Tibial artery (tissue), 4 donors: ENCODE data around the gene PSMB11.

Experiments
- DNase-seq, 2 donors: peaks; one replicate each; pipeline ENCODE4 v3.0.0-alpha.2; 2019
- H3K27ac ChIP-seq, 2 donors: fragments of 200-600 bp; sonication (generic) in 1 of 2; 1 replicate in 1 of 2; 2 replicates in 1 of 2; pipeline ENCODE4 v1.5.1; 2018 to 2019; ENCODE audit warnings: mild to moderate bottlenecking in 1 of 2
- H3K27me3 ChIP-seq, 2 donors: fragments of 200-600 bp; sonication (generic) in 1 of 2; one replicate each; pipeline versions ENCODE4 v1.5.1 to v1.6.0; 2016 to 2019
- H3K36me3 ChIP-seq, 3 donors: fragments of 200-600 bp; sonication (generic) in 2 of 3; one replicate each; pipeline ENCODE4 v1.5.1; 2016 to 2019; ENCODE audit warnings: mild to moderate bottlenecking in 2 of 3
- H3K4me1 ChIP-seq, 4 donors: fragments of 200-600 bp; sonication (generic) in 2 of 4; 1 replicate in 3 of 4; 2 replicates in 1 of 4; pipeline ENCODE4 v1.5.1; 2016 to 2019
- H3K4me3 ChIP-seq, 2 donors: fragments of 200-600 bp; sonication (generic) in 1 of 2; 1 replicate in 1 of 2; 2 replicates in 1 of 2; pipeline ENCODE4 v1.5.1; 2018 to 2019; ENCODE audit warnings: mild to moderate bottlenecking in 2 of 2
- H3K9me3 ChIP-seq, 3 donors: fragments of 200-600 bp; sonication (generic) in 1 of 3; one replicate each; pipeline ENCODE4 v1.5.1; 2016 to 2019
- CTCF ChIP-seq, 2 experiments: fragments of 200-600 bp in 1 of 2; fragments of 450-650 bp in 1 of 2; IDR thresholded peaks; one replicate each; pipeline ENCODE4 v1.5.1; 2017 to 2019; ENCODE audit warnings: antibody characterized with exemption in 2 of 2, mild to moderate bottlenecking in 1 of 2, moderate library complexity in 1 of 2
- intact Hi-C: fragments of 100-400 bp; cut with DNase I; formaldehyde crosslinking; loops from one replicate; pipeline ENCODE4 v1.15.0; 2023; ENCODE audit warnings: low total_unique reads

The PSMB11 gene

GRCh38 chr14:23053426-23053825, 11.4 kb downstream of the PSMB11 start:
- intact Hi-C loops, result no loop called here
- Histone ChIP-seq H3K36me3 (peaks cover 0 to under 1% (median 0%) of the 10 kb centered on the region in 3 donors), H3K9me3 (no peaks in the 10 kb centered on the region), H3K27ac (no peak overlapping the region), H3K4me1 (peaks cover 0 to 15% (median 13%) of the 10 kb centered on the region in 4 donors), H3K27me3 (no peaks in the 10 kb centered on the region), H3K4me3 (no peak overlapping the region)
- TF ChIP-seq CTCF (IDR thresholded peaks at IDR 0.05), result no peak
- peak in 1 of 2 donors; percentile 51 for DNase-seq

GRCh38 chr14:23054000-23054811, 12.2 kb downstream of the PSMB11 start:
- no peak overlapping the region for H3K4me3 ChIP-seq
- H3K36me3 ChIP-seq, result peaks cover 8% of the 10 kb centered on the region in 3 donors
- peak in 1 of 2 donors; percentile 50 for DNase-seq
- no peaks in the 10 kb centered on the region for H3K9me3 ChIP-seq
- no peak for TF ChIP-seq CTCF (IDR thresholded peaks at IDR 0.05)
- H3K27ac ChIP-seq, result no peak overlapping the region
- intact Hi-C loops, result no loop called here
- no peaks in the 10 kb centered on the region for H3K27me3 ChIP-seq
- H3K4me1 ChIP-seq, result peaks cover 0 to 15% (median 13%) of the 10 kb centered on the region in 4 donors

GRCh38 chr14:23055147-23055550, 13.1 kb downstream of the PSMB11 start:
- Histone ChIP-seq H3K27me3 (no peaks in the 10 kb centered on the region), H3K4me3 (no peak overlapping the region), H3K9me3 (no peaks in the 10 kb centered on the region), H3K4me1 (peaks cover 0 to 15% (median 13%) of the 10 kb centered on the region in 4 donors), H3K36me3 (peaks cover 16 to 17% (median 17%) of the 10 kb centered on the region in 3 donors), H3K27ac (no peak overlapping the region)
- intact Hi-C loops, result no loop called here
- TF ChIP-seq CTCF (IDR thresholded peaks at IDR 0.05), result no peak
- DNase-seq, result peak in 1 of 2 donors; percentile 54

- Histone ChIP-seq H3K36me3 (peaks cover 21 to 23% (median 22%) of the 10 kb centered on the region in 3 donors), H3K4me3 (no peak overlapping the region), H3K27me3 (no peaks in the 10 kb centered on the region), H3K27ac (no peak overlapping the region), H3K9me3 (no peaks in the 10 kb centered on the region), H3K4me1 (peaks cover 0 to 15% (median 13%) of the 10 kb centered on the region in 4 donors)
- no peak for TF ChIP-seq CTCF (IDR thresholded peaks at IDR 0.05)
- peak in 1 of 2 donors; percentile 66 for DNase-seq
- intact Hi-C loops, result loop anchor here (2.0 kb wide), 1 partner anchor 69 kb away; no protein-coding TSS in a partner anchor
Observed at GRCh38 chr14:23055621-23056144, 13.7 kb downstream of the PSMB11 start.

GRCh38 chr14:23056145-23056955, 14.3 kb downstream of the PSMB11 start:
- Histone ChIP-seq H3K9me3 (no peaks in the 10 kb centered on the region), H3K27me3 (no peaks in the 10 kb centered on the region), H3K4me3 (peak overlapping the region; percentile 55 to 70), H3K4me1 (peaks cover 0 to 16% (median 13%) of the 10 kb centered on the region in 4 donors), H3K36me3 (peaks cover 28 to 29% (median 29%) of the 10 kb centered on the region in 3 donors), H3K27ac (no peak overlapping the region)
- intact Hi-C loops, result loop anchor here (2.0 kb wide), 1 partner anchor 70 kb away; no protein-coding TSS in a partner anchor
- TF ChIP-seq CTCF (IDR thresholded peaks at IDR 0.05), result peak; percentile 46 to 53
- DNase-seq, result peak; percentile 57 to 74
